Karpas-422 (cell line): Measurements from ENCODE around the gene ZNF593OS. TPM values are rescaled to one million over a fixed set of nuclear protein-coding genes. Genes with fewer than 3 reads are reported as not detected.

Experiments used
- DNase-seq: peaks from one replicate; pipeline ENCODE4 v3.0.0-alpha.2; 2015
- H2AFZ ChIP-seq: fragments of 200-600 bp; sonication (generic); 2 replicates; pipeline ENCODE4 v1.6.1; 2014; ENCODE audit warnings: antibody characterized with exemption, low read length, mixed read lengths
- H3K27ac ChIP-seq: fragments of 200-600 bp; sonication (generic); 2 replicates; pipeline ENCODE4 v1.5.1; 2014; ENCODE audit warnings: mild to moderate bottlenecking, low read length, moderate library complexity
- H3K27me3 ChIP-seq: fragments of 200-600 bp; sonication (generic); 2 replicates; pipeline ENCODE4 v1.6.1; 2014; ENCODE audit warnings: low read length, mixed read lengths
- H3K36me3 ChIP-seq: fragments of 200-600 bp; sonication (generic); 2 replicates; pipeline ENCODE4 v1.6.1; 2014; ENCODE audit warnings: low read length, mixed read lengths; ENCODE audit not compliant: insufficient read depth
- H3K4me1 ChIP-seq: fragments of 200-600 bp; sonication (generic); 2 replicates; pipeline ENCODE4 v1.6.1; 2014; ENCODE audit warnings: mild to moderate bottlenecking, low read length, mixed read lengths
- H3K4me2 ChIP-seq: fragments of 200-600 bp; sonication (generic); 2 replicates; pipeline ENCODE4 v1.6.1; 2014; ENCODE audit warnings: low read length, low read depth, mild to moderate bottlenecking; ENCODE audit not compliant: poor library complexity, severe bottlenecking
- H3K4me3 ChIP-seq: fragments of 200-600 bp; sonication (generic); 2 replicates; pipeline ENCODE4 v1.5.1; 2014; ENCODE audit warnings: mild to moderate bottlenecking, antibody characterized with exemption, low read length, mixed read lengths
- H3K79me2 ChIP-seq: fragments of 200-600 bp; sonication (generic); 2 replicates; pipeline ENCODE4 v1.6.1; 2014; ENCODE audit warnings: mild to moderate bottlenecking, low read length, mixed read lengths
- H3K9ac ChIP-seq: fragments of 200-600 bp; sonication (generic); 2 replicates; pipeline ENCODE4 v1.6.0; 2014; ENCODE audit warnings: low read length
- H3K9me2 ChIP-seq: fragments of 200-600 bp; sonication (generic), shearing (Covaris generic); replicated peaks from 2 replicates; pipeline ENCODE4 v1.6.0; 2014; ENCODE audit warnings: mild to moderate bottlenecking, low read length, moderate library complexity; ENCODE audit not compliant: insufficient read depth
- H3K9me3 ChIP-seq: fragments of 300-700, 200-600 bp; sonication (generic); 2 replicates; pipeline ENCODE4 v1.6.1; 2014; ENCODE audit warnings: low read length, mixed read lengths
- H4K20me1 ChIP-seq: fragments of 200-600 bp; sonication (generic); 2 replicates; pipeline ENCODE4 v1.6.1; 2014; ENCODE audit warnings: mild to moderate bottlenecking, antibody characterized with exemption, low read length, low read depth; ENCODE audit not compliant: insufficient read depth
- total RNA-seq: library from RNA; depleted of rRNA; stranded (reverse); fragments of >200 nt; shearing (Covaris generic); gene quantifications from 2 replicates; pipeline ENCODE4 v1.2.3, GENCODE V29; 2014; ENCODE audit warnings: low replicate concordance

ZNF593OS gene
- total RNA-seq, 1 experiment from 2014 or later, result not detected

- H3K9me2 ChIP-seq, result no peaks in the 10 kb centered on the region
- H3K9ac ChIP-seq, result no peak overlapping the region
- no peaks in the 10 kb centered on the region for H3K79me2 ChIP-seq
- H4K20me1 ChIP-seq, result no peaks in the 10 kb centered on the region
- no peak overlapping the region for H3K4me2 ChIP-seq
- H3K27ac ChIP-seq, result no peak overlapping the region
- peak; percentile 47 for DNase-seq
- H2AFZ ChIP-seq, result no peak overlapping the region
- H3K9me3 ChIP-seq, result no peaks in the 10 kb centered on the region
- H3K27me3 ChIP-seq, result no peaks in the 10 kb centered on the region
- H3K4me3 ChIP-seq, result no peak overlapping the region
- no peaks in the 10 kb centered on the region for H3K4me1 ChIP-seq
- no peaks in the 10 kb centered on the region for H3K36me3 ChIP-seq
These were observed 18.2 kb upstream of the ZNF593OS start for GRCh38 chr1:26189751-26190275.

DNA sequence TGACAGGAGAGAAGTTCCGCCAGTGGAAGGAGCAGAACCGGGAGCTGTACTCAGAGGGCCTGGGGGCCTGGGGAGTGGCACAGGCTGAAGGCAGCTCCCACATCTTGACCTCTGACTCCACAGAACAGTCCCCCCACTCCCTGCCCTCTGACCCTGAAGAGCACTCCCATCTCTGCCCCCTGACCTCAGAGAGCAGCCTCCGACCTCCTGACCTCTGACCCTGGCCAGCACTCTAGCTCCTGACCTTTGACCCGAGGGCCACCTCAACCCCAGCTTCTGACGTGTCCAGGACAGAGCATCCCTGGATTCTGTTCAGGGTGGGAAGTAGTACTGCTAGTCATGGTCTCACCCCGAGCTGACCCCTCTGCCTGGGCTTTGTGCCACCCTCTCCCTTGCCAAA is 17.7 kb upstream of the ZNF593OS start:
- no peaks in the 10 kb centered on the region for H3K36me3 ChIP-seq
- H3K9ac ChIP-seq, result no peak overlapping the region
- no peaks in the 10 kb centered on the region for H3K27me3 ChIP-seq
- no peaks in the 10 kb centered on the region for H4K20me1 ChIP-seq
- no peaks in the 10 kb centered on the region for H3K4me1 ChIP-seq
- DNase-seq, result no peak
- H3K4me2 ChIP-seq, result no peak overlapping the region
- H3K79me2 ChIP-seq, result no peaks in the 10 kb centered on the region
- H3K9me3 ChIP-seq, result no peaks in the 10 kb centered on the region
- no peak overlapping the region for H3K27ac ChIP-seq
- H2AFZ ChIP-seq, result no peak overlapping the region
- no peaks in the 10 kb centered on the region for H3K9me2 ChIP-seq
- no peak overlapping the region for H3K4me3 ChIP-seq

- no peak overlapping the region for H3K4me3 ChIP-seq
- DNase-seq, result no peak
- H3K4me1 ChIP-seq, result no peaks in the 10 kb centered on the region
- no peaks in the 10 kb centered on the region for H3K36me3 ChIP-seq
- no peaks in the 10 kb centered on the region for H3K79me2 ChIP-seq
- no peak overlapping the region for H2AFZ ChIP-seq
- H3K9me2 ChIP-seq, result no peaks in the 10 kb centered on the region
- H4K20me1 ChIP-seq, result no peaks in the 10 kb centered on the region
- H3K27ac ChIP-seq, result no peak overlapping the region
- no peaks in the 10 kb centered on the region for H3K9me3 ChIP-seq
- H3K4me2 ChIP-seq, result no peak overlapping the region
- H3K9ac ChIP-seq, result no peak overlapping the region
- H3K27me3 ChIP-seq, result no peaks in the 10 kb centered on the region
These were observed 16.8 kb upstream of the ZNF593OS start for GRCh38 chr1:26188477-26188876.

- no peak for DNase-seq
- H3K4me2 ChIP-seq, result no peak overlapping the region
These were observed 16.2 kb upstream of the ZNF593OS start for GRCh38 chr1:26187882-26188281.

GRCh38 chr1:26184883-26185282 is 13.3 kb upstream of the ZNF593OS start:
- no peaks in the 10 kb centered on the region for H3K79me2 ChIP-seq
- no peak overlapping the region for H3K27ac ChIP-seq
- H2AFZ ChIP-seq, result no peak overlapping the region
- H3K9ac ChIP-seq, result no peak overlapping the region
- H3K4me2 ChIP-seq, result no peak overlapping the region
- H4K20me1 ChIP-seq, result no peaks in the 10 kb centered on the region
- no peaks in the 10 kb centered on the region for H3K36me3 ChIP-seq
- H3K9me2 ChIP-seq, result no peaks in the 10 kb centered on the region
- no peaks in the 10 kb centered on the region for H3K9me3 ChIP-seq
- no peak overlapping the region for H3K4me3 ChIP-seq
- no peaks in the 10 kb centered on the region for H3K4me1 ChIP-seq
- H3K27me3 ChIP-seq, result no peaks in the 10 kb centered on the region
- DNase-seq, result no peak

More at GRCh38 chr1:26187882-26188281, 16.2 kb upstream of the ZNF593OS start:
- Histone ChIP-seq H3K9ac (no peak overlapping the region), H4K20me1 (no peaks in the 10 kb centered on the region), H2AFZ (no peak overlapping the region), H3K9me3 (no peaks in the 10 kb centered on the region), H3K36me3 (no peaks in the 10 kb centered on the region), H3K27ac (no peak overlapping the region), H3K4me1 (no peaks in the 10 kb centered on the region), H3K27me3 (no peaks in the 10 kb centered on the region), H3K4me3 (no peak overlapping the region), H3K79me2 (no peaks in the 10 kb centered on the region), H3K9me2 (no peaks in the 10 kb centered on the region)

- Histone ChIP-seq H2AFZ (no peak overlapping the region), H3K4me1 (no peaks in the 10 kb centered on the region), H3K27ac (no peak overlapping the region), H4K20me1 (no peaks in the 10 kb centered on the region), H3K27me3 (no peaks in the 10 kb centered on the region), H3K4me3 (no peak overlapping the region), H3K9me3 (no peaks in the 10 kb centered on the region), H3K4me2 (no peak overlapping the region), H3K9me2 (no peaks in the 10 kb centered on the region), H3K79me2 (no peaks in the 10 kb centered on the region), H3K9ac (no peak overlapping the region), H3K36me3 (no peaks in the 10 kb centered on the region)
- no peak for DNase-seq
These were observed 12.5 kb upstream of the ZNF593OS start for GRCh38 chr1:26184086-26184485.

DNA sequence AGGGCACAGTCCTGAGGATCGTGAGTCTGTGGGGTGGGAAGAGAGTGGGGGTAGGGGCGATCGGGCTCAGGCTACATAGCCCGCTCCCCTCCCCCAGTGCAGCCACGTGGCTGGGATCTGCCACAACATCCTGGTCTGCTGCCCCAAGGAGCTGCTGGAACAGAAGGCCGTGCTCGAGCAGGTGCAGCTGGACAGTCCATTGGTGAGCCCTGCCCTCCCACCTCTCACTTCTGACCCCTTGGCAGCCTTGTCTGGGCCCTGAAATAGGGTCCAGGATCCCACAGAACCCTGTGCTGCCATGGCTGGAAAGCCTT is 10.7 kb upstream of the ZNF593OS start:
- Histone ChIP-seq H3K9ac (no peak overlapping the region), H3K4me3 (no peak overlapping the region), H3K4me2 (no peak overlapping the region), H3K36me3 (no peaks in the 10 kb centered on the region), H3K27ac (no peak overlapping the region), H4K20me1 (no peaks in the 10 kb centered on the region), H3K27me3 (no peaks in the 10 kb centered on the region), H2AFZ (no peak overlapping the region), H3K9me2 (no peaks in the 10 kb centered on the region), H3K79me2 (no peaks in the 10 kb centered on the region), H3K9me3 (no peaks in the 10 kb centered on the region), H3K4me1 (no peaks in the 10 kb centered on the region)
- DNase-seq, result no peak

DNA sequence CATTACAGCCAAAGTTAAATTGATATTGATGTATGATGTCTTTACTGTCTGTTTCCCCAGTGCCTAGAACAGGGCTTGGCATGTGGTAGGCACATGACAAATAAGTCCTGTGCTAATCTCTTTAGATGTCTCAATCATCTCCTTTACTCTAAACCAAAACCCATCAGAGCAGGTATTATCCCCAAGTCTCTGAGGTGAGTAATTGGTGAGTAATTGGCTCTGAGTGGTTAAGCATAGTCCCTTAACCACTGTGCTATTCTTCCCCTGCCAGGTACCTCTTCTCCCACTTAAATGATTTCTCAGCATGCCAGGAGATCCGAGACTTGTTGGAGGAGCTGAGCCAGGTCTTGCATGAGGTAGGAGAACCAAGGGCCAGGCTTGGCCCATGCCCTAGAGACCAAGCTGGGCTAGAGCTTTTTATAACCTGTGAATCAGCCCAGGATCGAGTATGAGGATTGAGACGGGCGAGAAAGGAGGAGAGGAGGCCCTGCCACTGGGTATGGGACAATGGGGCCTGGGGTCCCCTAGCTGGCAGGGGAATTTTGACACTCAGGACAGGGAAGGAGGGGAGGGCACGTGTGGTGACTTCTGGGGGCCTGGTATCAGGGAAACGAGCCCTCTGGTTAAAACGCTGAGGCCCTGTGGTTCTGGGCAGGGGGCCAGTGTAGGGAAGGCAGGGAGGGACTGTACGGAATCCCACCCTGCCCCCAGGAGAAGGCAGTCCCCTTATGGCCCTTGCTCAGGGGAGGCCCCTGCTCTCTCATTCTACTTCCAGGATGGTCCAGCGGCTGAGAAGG is 10.2 kb upstream of the ZNF593OS start:
- Histone ChIP-seq H3K4me3 (no peak overlapping the region), H3K9me2 (no peaks in the 10 kb centered on the region), H3K27me3 (no peaks in the 10 kb centered on the region), H3K79me2 (no peaks in the 10 kb centered on the region), H3K36me3 (no peaks in the 10 kb centered on the region), H3K27ac (no peak overlapping the region), H2AFZ (no peak overlapping the region), H3K9ac (no peak overlapping the region), H3K9me3 (no peaks in the 10 kb centered on the region), H4K20me1 (no peaks in the 10 kb centered on the region), H3K4me1 (no peaks in the 10 kb centered on the region), H3K4me2 (no peak overlapping the region)
- DNase-seq, result no peak
